Measurements from ENCODE around the gene SMAD6. TPM values are rescaled to one million over a fixed set of nuclear protein-coding genes. Genes with fewer than 3 reads are reported as not detected.

SMAD6 gene
- total RNA-seq, 2 experiments from 2014 or later, result 0.07 to 0.24 TPM

DNA sequence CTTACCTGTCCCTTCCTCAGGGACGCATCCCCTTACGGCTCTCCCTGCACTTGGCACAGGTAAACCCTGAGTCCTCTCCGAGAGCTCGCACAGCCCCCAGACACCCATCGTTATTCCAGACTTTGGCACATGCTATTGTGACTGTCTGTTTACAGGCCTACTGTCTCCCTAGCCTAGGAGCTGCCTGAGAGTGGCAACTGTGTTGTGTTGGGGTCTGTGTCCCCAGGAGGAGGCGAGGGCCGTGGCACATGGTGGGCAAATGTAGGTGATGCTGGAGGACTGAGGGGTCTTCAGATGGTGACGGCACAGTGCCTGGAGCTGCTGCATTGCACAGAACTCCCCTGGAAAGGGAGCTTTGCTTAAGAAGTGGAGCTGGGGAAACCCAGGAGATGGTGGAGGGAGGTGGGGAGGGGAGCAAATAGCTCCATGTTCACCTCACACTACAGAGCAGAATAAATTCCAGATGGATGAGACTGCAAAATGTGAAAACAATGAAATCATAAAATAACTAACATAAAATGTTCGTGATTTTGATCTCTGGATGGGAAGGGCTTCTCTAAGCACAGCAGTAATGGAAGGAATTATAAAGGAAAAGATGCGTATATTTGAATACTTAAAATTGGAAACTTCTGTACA, 96.5 kb downstream of the SMAD6 start:
- no peak overlapping the region for H3K4me3 Mint-ChIP-seq
- H3K36me3 Mint-ChIP-seq, result no peaks in the 10 kb centered on the region
- no peaks in the 10 kb centered on the region for H3K27me3 Mint-ChIP-seq
- POLR2A ChIA-PET, result no interaction called here
- intact Hi-C loops (cut with micrococcal nuclease), result no loop called here
- no peak for DNase-seq
- no peaks in the 10 kb centered on the region for H3K4me1 Mint-ChIP-seq (ENCODE audit: low read depth)
- H3K27ac Mint-ChIP-seq, result no peak overlapping the region
- no peaks in the 10 kb centered on the region for H3K9me3 Mint-ChIP-seq
- CTCF ChIA-PET, result interaction anchor here (0.7 kb wide), 1 partner anchor 53 kb away, joined by 3 read pairs; no protein-coding TSS in a partner anchor

DNA sequence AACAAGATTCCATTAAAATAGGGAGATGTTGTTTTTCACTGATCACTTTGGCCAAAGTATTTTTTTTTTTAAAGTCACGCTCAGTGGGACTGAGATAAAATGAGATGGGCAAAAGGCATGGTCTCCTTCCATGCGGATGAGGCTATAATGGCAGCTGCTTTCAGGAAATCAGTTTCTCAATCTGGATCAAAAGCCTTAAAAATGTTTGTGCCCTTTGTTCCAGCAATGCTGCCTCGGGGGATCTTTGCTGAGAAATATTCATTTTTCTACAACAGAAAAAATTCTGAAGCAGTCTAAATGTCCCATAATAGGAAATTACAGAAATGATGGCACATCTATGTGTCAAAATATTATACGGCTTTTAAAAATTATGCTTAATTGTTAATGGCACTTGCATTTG, 97.2 kb downstream of the SMAD6 start:
- Mint-ChIP-seq H3K36me3 (no peaks in the 10 kb centered on the region), H3K4me1 (ENCODE audit: low read depth) (no peaks in the 10 kb centered on the region), H3K4me3 (no peak overlapping the region), H3K9me3 (no peaks in the 10 kb centered on the region), H3K27me3 (no peaks in the 10 kb centered on the region), H3K27ac (no peak overlapping the region)
- ChIA-PET POLR2A (no interaction called here), CTCF (interaction anchor here (0.7 kb wide), 1 partner anchor 52 kb away, joined by 3 read pairs; no protein-coding TSS in a partner anchor)
- no peak for DNase-seq
- intact Hi-C loops (cut with micrococcal nuclease), result no loop called here

DNA sequence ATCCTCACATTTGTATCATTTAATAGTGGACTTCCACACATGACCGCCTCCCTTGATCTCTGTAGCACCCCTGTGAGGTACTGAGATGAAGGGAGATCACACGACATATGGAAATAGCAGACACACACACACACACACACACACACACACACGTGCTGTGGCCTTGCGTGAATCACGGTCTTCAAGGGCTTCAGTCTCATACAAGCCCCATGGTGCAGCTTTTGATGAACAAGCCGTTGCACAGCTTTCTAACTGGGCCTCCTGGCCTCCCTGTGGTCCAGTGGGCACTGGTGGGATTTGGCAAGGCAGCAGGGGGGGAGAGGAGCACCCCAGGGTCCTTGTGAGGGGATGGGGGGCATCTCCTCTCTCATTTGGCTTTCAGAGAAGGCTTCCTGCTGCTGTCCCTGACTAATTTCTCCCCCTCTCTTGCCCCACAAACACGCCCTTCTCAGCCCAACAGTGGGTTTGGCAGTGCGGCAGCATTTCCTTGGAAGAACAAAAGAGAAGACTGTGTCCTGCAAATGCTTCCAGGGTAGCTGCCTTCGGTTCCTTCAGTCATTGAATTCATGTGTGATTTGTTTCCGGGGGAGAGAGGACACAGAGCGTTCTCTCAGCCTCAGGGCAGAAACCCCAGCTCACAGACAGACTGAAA, 98.7 kb downstream of the SMAD6 start:
- DNase-seq, result no peak
- intact Hi-C loops (cut with micrococcal nuclease), result no loop called here
- no peak overlapping the region for H3K4me3 Mint-ChIP-seq
- POLR2A ChIA-PET, result interaction anchor here (0.7 kb wide), 1 partner anchor 47 kb away, joined by 3 read pairs; no protein-coding TSS in a partner anchor
- H3K9me3 Mint-ChIP-seq, result no peaks in the 10 kb centered on the region
- H3K27ac Mint-ChIP-seq, result no peak overlapping the region
- H3K4me1 Mint-ChIP-seq (ENCODE audit: low read depth), result no peaks in the 10 kb centered on the region
- no peaks in the 10 kb centered on the region for H3K27me3 Mint-ChIP-seq
- CTCF ChIA-PET, result no interaction called here
- H3K36me3 Mint-ChIP-seq, result no peaks in the 10 kb centered on the region

DNA sequence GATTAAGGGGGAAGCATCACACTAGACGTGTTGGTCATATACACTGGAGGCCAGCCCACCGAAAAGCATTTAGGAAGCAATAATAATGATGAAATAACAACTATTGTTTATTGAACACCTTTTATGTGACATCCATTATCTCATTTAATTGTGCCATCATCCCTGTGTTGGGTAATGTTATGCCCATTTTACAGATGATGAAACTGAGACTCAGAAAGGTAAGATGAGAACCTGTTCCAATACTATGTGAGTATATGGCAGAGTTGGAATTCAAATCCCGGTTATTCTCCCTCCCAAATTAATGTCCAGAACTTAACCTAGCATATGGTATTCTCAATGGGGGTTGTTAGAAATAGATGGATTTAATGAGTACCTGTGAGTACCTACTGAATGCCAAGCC, 99.2 kb downstream of the SMAD6 start:
- Mint-ChIP-seq H3K27ac (no peak overlapping the region), H3K9me3 (no peaks in the 10 kb centered on the region), H3K4me3 (no peak overlapping the region), H3K36me3 (no peaks in the 10 kb centered on the region), H3K4me1 (ENCODE audit: low read depth) (no peaks in the 10 kb centered on the region), H3K27me3 (no peaks in the 10 kb centered on the region)
- no peak for DNase-seq
- ChIA-PET CTCF (no interaction called here), POLR2A (interaction anchor here (0.7 kb wide), 1 partner anchor 47 kb away, joined by 3 read pairs; no protein-coding TSS in a partner anchor)
- intact Hi-C loops (cut with micrococcal nuclease), result no loop called here

DNA sequence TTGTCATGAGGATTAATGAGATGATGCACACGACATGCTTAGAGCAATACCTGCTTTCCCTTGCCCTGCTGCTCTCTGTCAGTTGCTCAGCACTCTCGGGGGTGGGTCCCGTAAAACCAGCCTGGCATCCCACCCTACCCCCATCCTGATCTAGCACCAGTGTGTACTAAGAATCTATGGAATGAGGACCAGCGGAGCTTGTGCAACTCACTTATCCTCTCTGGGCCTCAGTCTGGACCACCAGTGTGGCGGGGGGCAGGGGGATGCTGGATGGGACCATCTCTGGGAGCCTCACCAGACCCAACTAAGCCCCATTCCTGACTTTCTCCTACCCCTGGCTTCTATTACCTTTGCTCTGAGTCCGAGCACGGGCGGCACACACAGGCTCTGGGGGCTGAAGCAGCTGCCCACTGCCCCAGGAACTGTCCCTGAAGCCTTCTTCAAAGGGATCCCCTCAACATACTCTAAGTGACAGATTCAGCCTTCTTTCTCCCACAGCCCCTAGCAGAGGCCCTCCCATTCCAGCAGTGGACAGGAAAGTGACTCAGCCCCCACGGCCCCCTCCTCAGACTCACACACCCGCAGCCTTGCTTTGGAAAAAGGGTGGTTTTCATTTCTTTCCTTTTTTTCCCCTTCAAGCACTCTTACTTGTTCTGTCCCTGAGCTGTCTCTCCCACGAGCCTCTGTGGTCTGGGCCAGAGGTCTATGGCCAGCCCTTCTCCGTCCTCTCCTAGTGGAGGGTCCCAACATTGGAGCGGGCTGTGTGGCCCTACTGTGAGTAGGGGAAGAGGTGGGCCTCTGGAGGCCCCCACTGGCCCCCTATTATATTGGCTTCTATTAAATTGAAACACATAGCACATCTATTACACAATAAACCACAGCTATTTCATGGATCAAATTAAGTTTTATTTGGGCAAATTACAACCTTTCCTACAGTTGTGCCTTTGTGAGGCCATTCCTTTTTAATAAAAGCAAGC, 100.3 kb downstream of the SMAD6 start:
- H3K36me3 Mint-ChIP-seq, result no peaks in the 10 kb centered on the region
- intact Hi-C loops (cut with micrococcal nuclease), result no loop called here
- no peaks in the 10 kb centered on the region for H3K9me3 Mint-ChIP-seq
- no peaks in the 10 kb centered on the region for H3K27me3 Mint-ChIP-seq
- CTCF ChIA-PET, result no interaction called here
- no peak overlapping the region for H3K4me3 Mint-ChIP-seq
- DNase-seq, result no peak
- H3K27ac Mint-ChIP-seq, result no peak overlapping the region
- POLR2A ChIA-PET, result no interaction called here
- H3K4me1 Mint-ChIP-seq (ENCODE audit: low read depth), result no peaks in the 10 kb centered on the region

DNA sequence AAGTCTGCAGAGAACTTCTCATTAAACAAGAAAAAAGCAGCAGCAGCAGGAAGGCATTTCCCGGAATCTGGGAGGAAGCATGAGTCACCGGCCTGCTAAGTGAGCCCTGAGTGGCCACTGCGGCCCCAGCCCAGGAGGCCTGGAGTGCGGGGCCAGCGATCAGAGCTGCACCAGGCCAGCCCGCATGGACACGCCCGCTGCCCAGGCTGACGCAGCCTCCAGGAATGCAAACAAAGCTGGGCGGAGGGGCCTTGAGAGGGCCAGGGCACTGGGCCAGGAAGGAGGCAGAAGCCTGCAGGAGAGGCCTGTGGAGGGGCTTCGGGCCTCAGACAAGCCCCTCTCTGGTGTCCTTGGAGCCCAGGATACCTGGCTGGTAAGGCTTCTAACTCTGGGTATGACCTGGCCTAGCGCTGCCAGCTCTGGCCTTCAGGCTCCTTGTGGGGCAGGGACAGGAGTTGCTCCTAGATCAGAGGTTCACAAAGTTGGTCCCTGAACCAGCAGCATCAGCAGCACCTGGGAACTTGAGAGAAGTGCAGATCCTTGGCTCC, 101.2 kb downstream of the SMAD6 start:
- intact Hi-C loops (cut with micrococcal nuclease), result no loop called here
- CTCF ChIA-PET, result no interaction called here
- POLR2A ChIA-PET, result no interaction called here
- no peaks in the 10 kb centered on the region for H3K9me3 Mint-ChIP-seq
- no peak overlapping the region for H3K27ac Mint-ChIP-seq
- H3K4me3 Mint-ChIP-seq, result no peak overlapping the region
- no peak for DNase-seq
- no peaks in the 10 kb centered on the region for H3K36me3 Mint-ChIP-seq
- no peaks in the 10 kb centered on the region for H3K27me3 Mint-ChIP-seq
- no peaks in the 10 kb centered on the region for H3K4me1 Mint-ChIP-seq (ENCODE audit: low read depth)

DNA sequence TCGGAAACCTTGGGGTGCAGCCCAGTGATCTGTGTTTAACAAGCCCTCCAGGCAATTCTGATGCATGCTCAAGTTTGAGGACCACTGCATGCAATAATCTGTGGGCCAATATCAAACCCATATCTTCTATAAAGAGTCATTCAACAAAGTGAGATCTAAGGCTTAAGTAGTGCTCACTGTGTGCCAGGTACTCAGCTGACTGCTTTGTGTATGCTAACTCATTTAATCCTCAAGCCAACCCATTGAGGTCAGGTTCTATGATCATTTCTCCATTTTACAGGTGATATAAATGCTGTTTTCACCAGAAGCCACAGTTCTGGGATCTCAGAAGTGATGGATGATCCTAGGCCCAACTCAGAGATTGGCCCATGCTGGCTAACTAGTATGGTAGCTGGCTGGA, 101.7 kb downstream of the SMAD6 start:
- no peak for DNase-seq
- ChIA-PET POLR2A (no interaction called here), CTCF (interaction anchor here (1.5 kb wide), 1 partner anchor 10 kb away, joined by 3 read pairs; no protein-coding TSS in a partner anchor)
- Mint-ChIP-seq H3K4me1 (ENCODE audit: low read depth) (no peaks in the 10 kb centered on the region), H3K9me3 (no peaks in the 10 kb centered on the region), H3K27ac (no peak overlapping the region), H3K27me3 (no peaks in the 10 kb centered on the region), H3K4me3 (no peak overlapping the region), H3K36me3 (no peaks in the 10 kb centered on the region)
- intact Hi-C loops (cut with micrococcal nuclease), result no loop called here

DNA sequence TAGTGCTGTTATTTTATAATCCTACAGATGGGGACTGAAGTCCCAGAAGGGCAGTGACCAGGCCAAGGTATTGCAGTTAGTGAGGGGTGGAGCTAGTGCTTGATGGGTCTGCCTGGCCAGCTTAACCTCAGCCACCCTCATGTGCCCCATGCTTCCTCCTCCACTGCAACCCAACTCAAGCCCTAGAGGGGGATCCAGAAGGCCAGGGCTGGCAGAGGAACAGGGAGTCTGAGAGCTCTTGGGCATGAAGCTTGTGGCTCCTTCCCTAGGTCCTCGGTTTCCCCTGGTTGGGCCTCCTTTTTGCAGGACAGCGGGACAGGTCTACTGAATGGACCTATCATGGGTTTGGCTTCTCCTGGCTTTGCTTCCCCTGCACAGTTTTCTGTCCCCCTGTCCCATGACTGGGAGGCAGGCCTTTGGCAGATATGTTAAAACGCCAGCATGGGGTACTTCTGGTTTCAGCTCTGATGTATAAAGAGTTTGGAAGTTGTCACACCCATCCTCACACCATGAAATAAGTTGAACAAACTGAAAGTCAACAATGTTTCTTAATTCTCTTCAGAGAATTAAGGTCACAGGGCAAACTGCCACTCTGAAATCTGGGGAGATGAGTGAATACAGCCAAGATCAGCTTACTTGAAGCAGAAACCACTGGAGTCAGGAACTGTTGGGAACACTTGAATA, 103.3 kb downstream of the SMAD6 start:
- no peaks in the 10 kb centered on the region for H3K36me3 Mint-ChIP-seq
- H3K9me3 Mint-ChIP-seq, result no peaks in the 10 kb centered on the region
- no peaks in the 10 kb centered on the region for H3K4me1 Mint-ChIP-seq (ENCODE audit: low read depth)
- no peak overlapping the region for H3K4me3 Mint-ChIP-seq
- H3K27ac Mint-ChIP-seq, result no peak overlapping the region
- DNase-seq, result no peak
- H3K27me3 Mint-ChIP-seq, result no peaks in the 10 kb centered on the region
- intact Hi-C loops (cut with micrococcal nuclease), result no loop called here
- ChIA-PET CTCF (interaction anchor here (0.6 to 1.5 kb wide), 2 partner anchors 9 to 18 kb away, joined by 3 read pairs; no protein-coding TSS in a partner anchor), POLR2A (no interaction called here)

DNA sequence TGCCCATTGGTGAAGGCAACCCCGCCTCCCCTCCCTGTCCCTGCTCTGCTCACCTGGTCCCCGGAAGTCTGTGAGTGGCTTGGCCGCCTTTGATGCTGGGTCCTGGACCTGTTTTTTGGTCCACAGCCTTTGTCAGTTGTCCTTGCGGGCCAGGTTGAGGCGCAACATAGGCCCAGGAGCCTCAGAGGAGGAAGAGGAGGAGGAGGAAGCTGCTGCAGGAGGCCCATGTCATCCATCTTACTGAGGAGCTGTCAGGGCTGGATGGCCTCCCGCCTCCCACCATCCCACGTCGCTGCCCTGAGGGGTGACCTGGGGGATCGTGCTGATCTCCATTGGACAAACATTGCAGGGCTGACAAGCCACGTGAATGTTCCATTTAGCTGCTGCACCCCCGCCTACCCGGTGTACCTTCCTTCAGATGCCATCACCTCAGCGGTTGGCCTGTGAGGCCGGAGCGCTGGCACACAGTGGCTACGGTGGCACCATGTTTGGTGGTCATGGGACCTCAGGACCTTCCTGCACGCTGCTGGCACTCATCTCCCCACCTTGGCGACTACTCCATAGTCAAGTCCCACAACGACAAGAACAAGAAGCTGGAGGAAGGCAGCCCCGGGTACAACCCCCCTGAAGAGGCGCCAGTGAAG, 106.3 kb downstream of the SMAD6 start:
- Mint-ChIP-seq H3K9me3 (no peaks in the 10 kb centered on the region), H3K4me3 (no peak overlapping the region), H3K27ac (no peak overlapping the region), H3K4me1 (ENCODE audit: low read depth) (no peaks in the 10 kb centered on the region), H3K36me3 (no peaks in the 10 kb centered on the region), H3K27me3 (no peaks in the 10 kb centered on the region)
- ChIA-PET CTCF (no interaction called here), POLR2A (no interaction called here)
- no peak for DNase-seq
- intact Hi-C loops (cut with micrococcal nuclease), result no loop called here

DNA sequence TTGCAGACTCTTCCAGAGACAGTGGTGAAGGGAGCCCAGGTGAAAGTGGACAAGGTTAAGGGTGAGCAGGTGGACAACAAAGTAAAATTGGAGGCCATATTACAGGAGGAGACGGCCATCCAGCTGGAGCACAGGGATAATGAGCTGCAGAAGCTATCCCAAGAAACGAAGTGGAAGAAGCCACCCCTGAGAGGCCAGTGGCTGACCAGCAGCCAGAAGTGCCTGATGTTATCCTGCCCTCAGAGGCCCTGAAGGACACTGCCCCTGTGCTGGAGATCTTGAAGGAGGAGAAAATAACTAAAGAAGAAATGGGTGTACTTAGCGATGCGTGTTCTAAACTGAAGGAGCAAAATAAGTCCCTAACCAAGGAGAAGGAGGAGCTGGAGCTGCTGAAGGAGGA, 107.6 kb downstream of the SMAD6 start:
- Mint-ChIP-seq H3K27me3 (peaks cover 4% of the 10 kb centered on the region), H3K9me3 (no peaks in the 10 kb centered on the region), H3K4me1 (ENCODE audit: low read depth) (no peaks in the 10 kb centered on the region), H3K36me3 (no peaks in the 10 kb centered on the region), H3K4me3 (no peak overlapping the region), H3K27ac (no peak overlapping the region)
- POLR2A ChIA-PET, result no interaction called here
- no peak for DNase-seq
- intact Hi-C loops (cut with micrococcal nuclease), result no loop called here
- CTCF ChIA-PET, result interaction anchor here (1.1 kb wide), 1 partner anchor 42 kb away, joined by 3 read pairs; no protein-coding TSS in a partner anchor

DNA sequence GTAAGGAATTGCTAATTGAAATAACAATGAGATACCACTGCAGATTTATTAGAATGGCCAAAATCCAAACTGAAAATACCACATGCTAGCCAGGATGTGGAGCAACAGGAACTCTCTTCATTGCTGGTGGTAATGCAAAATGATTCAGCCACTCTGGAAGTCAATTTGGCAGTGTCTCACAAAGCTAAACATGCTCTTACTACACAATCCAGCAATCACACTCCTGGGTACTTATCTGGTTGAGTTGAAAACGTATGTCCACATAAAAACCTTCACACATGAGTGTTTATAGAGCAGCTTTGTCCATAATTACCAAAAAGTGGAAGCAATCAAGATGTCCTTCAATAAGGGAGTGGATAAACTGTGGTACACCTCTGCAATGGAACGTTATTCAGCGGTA, 113.3 kb downstream of the SMAD6 start:
- H3K27me3 Mint-ChIP-seq, result peaks cover 4% of the 10 kb centered on the region
- no peaks in the 10 kb centered on the region for H3K4me1 Mint-ChIP-seq (ENCODE audit: low read depth)
- DNase-seq, result no peak
- H3K4me3 Mint-ChIP-seq, result no peak overlapping the region
- POLR2A ChIA-PET, result no interaction called here
- intact Hi-C loops (cut with micrococcal nuclease), result no loop called here
- CTCF ChIA-PET, result interaction anchor here (1.7 kb wide), 1 partner anchor 36 kb away, joined by 5 read pairs; no protein-coding TSS in a partner anchor
- no peaks in the 10 kb centered on the region for H3K36me3 Mint-ChIP-seq
- no peaks in the 10 kb centered on the region for H3K9me3 Mint-ChIP-seq
- no peak overlapping the region for H3K27ac Mint-ChIP-seq
